Vagina (tissue), 2 donors: ENCODE results near the gene CACNG7. TPM values are rescaled to one million over a fixed set of nuclear protein-coding genes. Genes with fewer than 3 reads are reported as not detected.

Source experiments
- DNase-seq, 2 donors: peaks; one replicate each; pipeline ENCODE4 v3.0.0-alpha.2; 2017; ENCODE audit errors: extremely low spot score in 2 of 2
- H3K27ac ChIP-seq: fragments of 200-600 bp; sonication (generic); one replicate; pipeline ENCODE4 v1.5.1; 2019
- H3K27me3 ChIP-seq: fragments of 200-600 bp; sonication (generic); one replicate; pipeline ENCODE4 v1.5.1; 2019
- H3K36me3 ChIP-seq, 2 donors: fragments of 200-600 bp; sonication (generic); one replicate each; pipeline ENCODE4 v1.5.1; 2017 to 2019
- H3K4me1 ChIP-seq: fragments of 200-600 bp; sonication (generic); one replicate; pipeline ENCODE4 v1.5.1; 2019
- H3K4me3 ChIP-seq, 2 donors: fragments of 200-600 bp; sonication (generic); 1 replicate in 1 of 2; 2 replicates in 1 of 2; pipeline ENCODE4 v1.5.1; 2016 to 2019
- H3K9me3 ChIP-seq: fragments of 200-600 bp; sonication (generic); one replicate; pipeline ENCODE4 v1.5.1; 2019
- POLR2A ChIP-seq, 2 donors: fragments of 450-650 bp; IDR thresholded peaks; one replicate each; pipeline ENCODE4 v1.6.1; 2017; ENCODE audit warnings: antibody characterized with exemption in 2 of 2, mild to moderate bottlenecking in 2 of 2, moderate library complexity in 2 of 2
- POLR2AphosphoS5 ChIP-seq, 2 donors: sonication (generic); formaldehyde crosslinking; IDR thresholded peaks; one replicate each; pipeline ENCODE4 v1.9.0; 2017; ENCODE audit warnings: antibody characterized with exemption in 2 of 2, mild to moderate bottlenecking in 2 of 2, low read depth in 1 of 2; ENCODE audit not compliant: insufficient read depth in 1 of 2
- intact Hi-C: fragments of 100-400 bp; cut with DNase I; formaldehyde crosslinking; loops from one replicate; pipeline ENCODE4 v1.15.1; 2023
- total RNA-seq: library from RNA; depleted of rRNA; stranded (reverse); fragments of >200 nt; gene quantifications from one replicate; pipeline ENCODE4 v1.2.3, GENCODE V29; 2016
- TF ChIP-seq, protein P1 (sequence below), 3 experiments: fragments of 450-650 bp in 2 of 3; fragments of 200-600 bp in 1 of 3; sonication (generic) in 1 of 3; IDR thresholded peaks; one replicate each; pipeline ENCODE4 v1.5.1; 2017 to 2019; ENCODE audit warnings: antibody characterized with exemption in 3 of 3, mild to moderate bottlenecking in 2 of 3, moderate library complexity in 2 of 3

CACNG7 gene
- total RNA-seq, 1 donor from 2014 or later, result not detected

DNA sequence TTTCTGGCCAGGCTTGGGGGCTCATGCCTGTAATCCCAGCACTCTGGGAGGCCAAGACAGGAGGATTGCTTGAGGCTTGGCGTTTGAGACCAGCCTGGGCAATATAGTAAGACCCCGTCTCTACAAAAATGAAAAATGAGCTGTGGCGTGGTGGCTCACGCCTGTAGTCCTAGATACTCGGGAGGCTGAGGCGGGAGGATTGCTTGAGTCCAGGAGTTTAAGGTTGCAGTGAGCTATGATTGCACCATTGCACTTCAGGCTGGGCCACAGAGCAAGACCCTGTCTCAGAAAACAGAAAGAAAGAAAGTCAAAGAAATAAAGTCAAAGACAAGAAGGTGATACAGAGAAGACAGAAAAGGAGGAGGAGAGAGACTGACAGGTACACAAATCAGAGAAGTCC is 79.9 kb downstream of the CACNG7 start:
- Histone ChIP-seq H3K4me1 (peaks cover 12% of the 10 kb centered on the region), H3K27me3 (peaks cover 21% of the 10 kb centered on the region), H3K9me3 (no peaks in the 10 kb centered on the region), H3K36me3 (no peaks in the 10 kb centered on the region), H3K27ac (no peak overlapping the region), H3K4me3 (no peak overlapping the region)
- intact Hi-C loops, result loop anchor here (5.0 kb wide), 1 partner anchor 283 kb away; no protein-coding TSS in a partner anchor
- TF ChIP-seq, protein P1, sequence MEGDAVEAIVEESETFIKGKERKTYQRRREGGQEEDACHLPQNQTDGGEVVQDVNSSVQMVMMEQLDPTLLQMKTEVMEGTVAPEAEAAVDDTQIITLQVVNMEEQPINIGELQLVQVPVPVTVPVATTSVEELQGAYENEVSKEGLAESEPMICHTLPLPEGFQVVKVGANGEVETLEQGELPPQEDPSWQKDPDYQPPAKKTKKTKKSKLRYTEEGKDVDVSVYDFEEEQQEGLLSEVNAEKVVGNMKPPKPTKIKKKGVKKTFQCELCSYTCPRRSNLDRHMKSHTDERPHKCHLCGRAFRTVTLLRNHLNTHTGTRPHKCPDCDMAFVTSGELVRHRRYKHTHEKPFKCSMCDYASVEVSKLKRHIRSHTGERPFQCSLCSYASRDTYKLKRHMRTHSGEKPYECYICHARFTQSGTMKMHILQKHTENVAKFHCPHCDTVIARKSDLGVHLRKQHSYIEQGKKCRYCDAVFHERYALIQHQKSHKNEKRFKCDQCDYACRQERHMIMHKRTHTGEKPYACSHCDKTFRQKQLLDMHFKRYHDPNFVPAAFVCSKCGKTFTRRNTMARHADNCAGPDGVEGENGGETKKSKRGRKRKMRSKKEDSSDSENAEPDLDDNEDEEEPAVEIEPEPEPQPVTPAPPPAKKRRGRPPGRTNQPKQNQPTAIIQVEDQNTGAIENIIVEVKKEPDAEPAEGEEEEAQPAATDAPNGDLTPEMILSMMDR (IDR thresholded peaks at IDR 0.05), result no peak
- TF ChIP-seq POLR2A (IDR thresholded peaks at IDR 0.05), result no peak
- TF ChIP-seq POLR2AphosphoS5 (IDR thresholded peaks at IDR 0.05; ENCODE audit: insufficient read depth in 1 of 2, low read depth in 1 of 2), result no peak
- DNase-seq, result no peak

DNA sequence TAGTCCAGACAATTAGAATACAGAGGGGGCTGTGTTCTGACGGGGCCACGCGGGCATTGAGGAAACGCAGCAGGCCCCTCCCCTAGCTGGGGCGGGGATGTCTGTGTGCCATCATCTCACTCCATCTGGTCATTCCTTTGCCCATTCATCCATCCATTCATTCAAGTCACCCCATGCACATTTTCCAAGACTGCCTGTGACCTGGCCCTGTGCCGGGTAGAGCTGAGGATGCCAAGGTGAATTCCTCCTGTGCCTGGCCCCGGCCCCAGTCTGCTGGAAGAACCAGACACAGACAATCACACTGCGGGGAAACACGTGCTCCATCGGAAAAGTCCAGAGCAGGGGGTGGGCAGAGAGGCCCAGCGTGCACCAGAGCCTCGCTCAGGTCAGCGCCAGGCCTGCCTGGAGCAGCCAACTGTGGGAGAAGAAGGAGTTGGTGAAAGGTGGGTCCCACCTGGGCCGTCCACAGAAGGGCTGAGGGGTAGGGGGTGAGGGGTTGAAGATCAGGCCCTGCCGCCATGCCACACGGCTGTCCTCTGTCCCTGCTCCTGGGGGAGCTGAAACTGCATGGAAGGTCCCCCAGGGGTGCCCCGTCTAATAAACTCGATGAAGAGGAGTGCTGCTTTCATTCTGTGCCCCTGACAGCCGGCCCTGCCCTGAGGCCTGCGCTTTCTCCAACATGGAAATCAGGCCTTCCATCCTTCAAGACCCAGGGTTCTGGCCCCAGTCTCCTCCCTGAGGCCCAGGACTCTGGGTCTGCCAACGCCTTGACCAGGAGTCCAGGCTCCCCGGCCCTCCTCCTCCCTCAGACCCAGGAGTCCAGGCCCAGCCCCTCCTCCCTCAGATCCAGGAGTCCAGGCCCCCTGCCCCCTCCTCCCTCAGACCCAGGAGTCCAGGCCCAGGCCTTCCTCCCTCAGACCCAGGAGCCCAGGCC is 80.8 kb downstream of the CACNG7 start:
- Histone ChIP-seq H3K36me3 (no peaks in the 10 kb centered on the region), H3K4me3 (no peak overlapping the region), H3K27me3 (peaks cover 21% of the 10 kb centered on the region), H3K27ac (no peak overlapping the region), H3K9me3 (no peaks in the 10 kb centered on the region), H3K4me1 (peaks cover 12% of the 10 kb centered on the region)
- intact Hi-C loops, result loop anchor here (5.0 kb wide), 1 partner anchor 282 kb away; no protein-coding TSS in a partner anchor
- TF ChIP-seq, protein P1 (IDR thresholded peaks at IDR 0.05), result no peak
- no peak for TF ChIP-seq POLR2AphosphoS5 (IDR thresholded peaks at IDR 0.05; ENCODE audit: insufficient read depth in 1 of 2, low read depth in 1 of 2)
- TF ChIP-seq POLR2A (IDR thresholded peaks at IDR 0.05), result no peak
- DNase-seq, result no peak

DNA sequence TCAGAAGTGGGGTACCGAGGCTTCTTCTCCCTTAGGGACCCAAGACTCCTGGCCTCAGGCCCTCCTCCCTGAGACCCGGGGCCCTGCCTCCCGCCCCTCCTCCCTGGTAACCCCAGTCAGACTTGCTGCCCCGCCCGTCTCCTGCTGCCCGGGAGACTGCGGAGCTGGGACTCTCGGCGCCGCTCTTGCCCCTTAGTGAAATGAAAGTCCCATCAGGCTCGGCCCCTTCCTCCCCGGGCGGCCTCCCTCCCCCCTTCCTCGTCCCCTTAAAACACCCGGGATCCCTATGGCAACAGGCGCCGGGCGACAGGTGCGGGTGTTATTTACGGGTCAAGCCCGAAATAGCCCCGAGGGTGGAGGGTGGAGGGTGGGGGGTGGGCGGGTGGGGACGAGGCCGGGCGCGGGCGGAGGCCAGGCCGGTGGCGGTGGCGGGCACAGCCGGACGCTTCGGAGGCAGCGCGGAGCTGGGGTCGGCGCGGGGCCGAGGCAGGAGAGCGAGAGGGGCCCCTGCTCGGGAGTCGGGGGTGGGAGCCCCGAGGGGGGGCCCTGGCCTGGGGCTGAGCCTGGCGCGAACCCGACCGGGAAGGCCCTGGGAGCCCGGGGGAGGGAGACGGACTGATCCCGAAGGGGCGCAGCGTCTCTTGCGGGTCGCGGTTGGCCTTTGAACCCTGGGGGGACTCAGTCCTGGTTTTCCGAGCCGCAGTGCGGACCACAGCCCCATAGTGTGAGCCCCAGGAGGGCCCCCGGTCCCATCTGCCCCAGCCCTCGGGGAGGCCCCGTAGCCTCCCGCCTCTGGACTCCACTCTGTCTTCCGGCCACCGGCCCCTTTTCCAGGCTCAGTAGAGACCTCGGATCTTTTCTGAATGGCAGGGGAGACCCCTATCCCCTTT is 82.4 kb downstream of the CACNG7 start, which contains the start of gene CACNG6:
Gene CACNG6 (plus strand): TSS at position 414 of the 890 bp plus-strand sequence. CDS start 1,241 bp downstream, outside the sequence.
- peaks cover 21% of the 10 kb centered on the region for H3K27me3 ChIP-seq
- no peak for DNase-seq
- peak within 1 kb of the TSS; percentile 8 to 20 for H3K4me3 ChIP-seq
- H3K4me1 ChIP-seq, result peaks cover 12% of the 10 kb centered on the region
- no peaks in the 10 kb centered on the region for H3K36me3 ChIP-seq
- H3K27ac ChIP-seq, result no peak within 1 kb of the TSS
- H3K9me3 ChIP-seq, result no peaks in the 10 kb centered on the region
- TF ChIP-seq POLR2AphosphoS5 (IDR thresholded peaks at IDR 0.05; ENCODE audit: insufficient read depth in 1 of 2, low read depth in 1 of 2) (no peak), POLR2A (IDR thresholded peaks at IDR 0.05) (no peak)
- TF ChIP-seq, protein P1 (IDR thresholded peaks at IDR 0.05), result no peak
- intact Hi-C loops, result no loop called here

DNA sequence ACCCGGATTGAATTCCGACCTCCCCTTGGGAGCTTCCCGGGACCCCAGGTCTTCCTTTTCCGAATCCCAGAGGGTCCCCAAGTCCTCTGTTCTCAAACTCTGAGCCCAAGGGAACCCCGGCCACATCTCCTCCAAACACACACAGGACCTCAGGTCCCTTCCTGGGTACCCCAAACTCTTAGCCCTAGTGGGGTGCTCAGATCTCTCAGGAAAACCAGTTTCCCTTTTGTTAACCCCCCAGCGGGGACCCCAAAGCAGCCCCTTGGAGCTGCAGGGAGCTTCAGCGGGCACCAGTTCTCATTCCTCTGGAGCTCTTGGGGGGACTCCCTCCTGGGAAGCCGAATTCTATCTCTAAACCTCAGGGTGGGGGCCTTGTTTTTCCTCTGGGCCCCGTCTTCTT is 83.1 kb downstream of the CACNG7 start:
- DNase-seq, result no peak
- intact Hi-C loops, result no loop called here
- Histone ChIP-seq H3K4me1 (peaks cover 12% of the 10 kb centered on the region), H3K36me3 (no peaks in the 10 kb centered on the region), H3K9me3 (no peaks in the 10 kb centered on the region), H3K27me3 (peaks cover 21% of the 10 kb centered on the region), H3K4me3 (no peak overlapping the region), H3K27ac (no peak overlapping the region)
- TF ChIP-seq POLR2AphosphoS5 (IDR thresholded peaks at IDR 0.05; ENCODE audit: insufficient read depth in 1 of 2, low read depth in 1 of 2) (no peak), POLR2A (IDR thresholded peaks at IDR 0.05) (no peak)
- TF ChIP-seq, protein P1 (IDR thresholded peaks at IDR 0.05), result no peak
